Stimulated activated CD4-positive, alpha-beta T cell treated with anti-CD3 and anti-CD28 coated beads, Interleukin-2, amount 100 ng/mL, for 48 hours (primary cell): ENCODE measurements around the gene GPR183.

Experiments
- DNase-seq, 2 donors: peaks; one replicate each; pipeline ENCODE4 v3.0.0-alpha.2; 2020

GPR183 gene

DNA sequence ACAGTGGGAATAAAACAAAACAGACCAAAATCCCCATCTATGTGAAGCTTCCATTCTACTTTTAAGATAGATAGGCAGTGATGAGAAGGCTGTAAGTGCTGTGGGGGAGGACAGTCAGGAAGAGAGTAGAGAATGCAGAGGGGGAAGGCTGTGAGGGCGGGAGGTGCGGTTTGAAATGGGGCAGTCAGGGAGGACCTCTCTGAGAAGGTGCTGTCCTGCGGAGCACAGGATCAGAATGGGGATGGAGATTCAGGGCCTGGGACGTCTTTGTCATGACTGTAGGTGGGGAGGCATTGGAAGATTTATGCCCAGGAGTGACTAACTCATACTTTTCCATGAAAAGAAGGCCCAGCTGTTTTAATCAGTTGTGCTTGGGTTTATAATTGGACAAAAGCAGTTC is 3.9 kb upstream of the GPR183 start:
- no peak for DNase-seq

DNA sequence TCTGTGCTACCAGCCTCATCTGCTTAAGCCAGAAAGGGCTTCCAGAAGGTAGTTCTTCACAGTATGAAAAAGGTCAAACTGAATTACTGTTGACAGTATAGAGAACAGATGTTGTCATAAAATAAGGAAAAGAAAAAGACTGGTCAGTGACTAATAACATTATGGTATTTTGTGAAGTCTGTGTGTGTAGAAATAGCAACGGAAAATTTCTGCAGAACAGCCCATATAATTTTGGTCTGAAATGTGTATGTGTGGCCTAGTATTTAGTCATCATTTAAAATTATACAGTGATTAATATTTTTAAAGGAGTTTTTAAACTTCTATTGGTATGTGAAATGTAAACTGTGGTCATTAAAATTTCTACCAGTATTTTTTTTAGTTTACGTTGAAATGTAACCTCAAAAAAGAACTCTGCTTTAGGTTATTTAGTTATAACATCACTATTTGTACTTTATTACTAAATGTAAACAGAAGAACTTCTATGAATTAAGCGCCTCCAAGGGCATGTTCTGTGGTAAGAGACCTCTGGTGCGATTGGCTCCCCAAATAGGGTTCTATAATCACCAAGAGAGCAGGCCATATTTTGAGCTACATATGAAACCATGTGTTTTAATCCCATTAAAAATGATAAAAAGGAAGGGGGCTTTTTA is 3.3 kb upstream of the GPR183 start:
- no peak for DNase-seq

DNA sequence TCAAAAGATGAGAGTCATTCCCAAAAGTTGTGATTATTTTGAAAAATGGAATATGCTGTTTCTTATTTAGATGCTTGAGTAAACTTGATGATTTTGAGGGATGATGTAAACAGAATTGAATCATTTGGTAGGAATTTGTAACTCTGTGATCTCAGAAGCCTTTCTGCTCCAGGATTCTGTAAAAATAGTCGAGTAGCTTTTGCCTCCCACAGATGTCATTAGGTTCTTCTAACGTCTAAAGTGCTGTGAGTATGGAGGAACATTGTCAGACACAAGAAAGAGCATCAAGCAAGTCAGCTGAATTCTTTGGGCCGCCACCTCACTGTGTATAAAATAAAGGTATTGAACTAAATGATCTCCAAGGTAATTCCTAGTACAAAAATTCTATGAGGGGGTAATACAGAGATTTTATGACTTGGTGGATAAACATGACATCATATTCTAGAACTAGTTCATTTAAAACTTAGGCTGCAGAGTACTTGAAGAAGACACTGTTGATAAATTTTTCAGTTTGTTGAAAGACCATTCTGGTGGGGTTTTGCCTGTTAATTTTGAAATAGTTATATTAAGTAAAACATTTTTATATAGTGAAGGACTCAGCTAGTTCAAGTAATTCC is 1.4 kb upstream of the GPR183 start:
- DNase-seq: no peak

DNA sequence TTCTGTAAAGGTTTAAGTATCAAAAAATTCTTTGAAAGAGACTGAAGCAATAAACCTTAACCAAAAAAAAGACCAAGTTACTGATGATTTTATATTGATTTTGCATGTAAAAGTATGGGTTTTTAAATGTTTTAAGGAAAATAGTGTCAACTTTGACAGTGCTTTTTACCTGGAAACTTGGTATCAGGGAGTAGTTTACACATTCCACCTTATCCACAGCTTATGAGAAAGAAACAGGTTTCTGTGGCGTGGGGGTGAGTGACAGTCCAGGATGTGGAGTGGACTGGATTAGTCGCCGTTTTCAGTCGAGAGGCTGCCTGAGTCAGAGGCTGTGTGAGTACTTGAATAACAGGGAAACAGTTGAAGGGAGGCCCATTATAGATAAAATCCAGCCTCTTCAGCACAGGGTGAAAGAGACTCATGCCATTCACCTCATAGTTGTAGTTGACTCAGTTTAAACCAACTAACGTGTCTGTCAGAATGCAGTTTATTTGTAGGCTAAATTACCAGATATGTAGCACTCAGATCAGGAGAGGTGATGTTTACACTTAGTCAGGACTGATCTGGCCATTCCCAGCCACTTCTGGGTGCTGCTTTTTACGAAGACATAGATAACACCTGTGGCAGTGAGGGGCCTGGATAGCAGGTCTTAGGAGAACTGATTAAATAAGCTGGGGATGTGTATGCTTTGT is 595 bp upstream of the GPR183 start:
- DNase-seq: peak; percentile 60 to 71

DNA sequence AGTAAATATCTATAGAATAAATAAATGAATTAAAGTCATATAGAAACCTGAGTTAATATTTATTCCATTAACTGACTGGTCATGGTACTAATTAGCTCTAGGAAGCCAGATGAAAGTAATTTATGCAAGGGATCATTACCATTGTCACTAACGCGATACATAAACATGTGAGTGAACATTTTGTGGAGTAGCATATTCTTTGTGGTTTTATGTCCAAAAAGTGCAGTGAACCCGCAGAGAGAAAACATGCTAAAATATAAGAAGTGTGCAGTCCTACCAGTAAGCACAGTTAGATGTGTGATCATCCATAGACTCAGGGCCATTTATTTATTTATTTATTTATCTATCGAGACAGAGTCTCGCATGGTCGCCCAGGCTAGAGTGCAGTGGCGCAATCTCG is 1.6 kb downstream of the GPR183 start:
- no peak for DNase-seq

DNA sequence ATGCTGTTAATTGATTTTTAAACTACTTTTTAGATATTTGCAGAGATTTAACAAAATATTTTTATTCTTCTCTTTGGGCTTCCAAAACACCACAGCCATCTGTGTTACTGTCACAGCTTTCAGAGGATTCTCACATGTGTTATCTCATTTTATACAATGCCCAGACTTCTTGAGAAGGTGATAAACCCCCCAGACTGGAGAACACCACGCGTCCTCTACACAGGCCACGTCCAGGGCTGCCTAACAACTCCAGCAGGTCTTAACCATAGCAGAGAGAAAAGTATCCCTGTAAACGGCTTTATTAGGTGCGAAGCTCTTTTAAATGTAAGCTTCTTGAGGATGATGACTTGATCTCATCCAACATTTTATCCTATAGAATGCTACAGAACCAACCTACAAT is 2.0 kb downstream of the GPR183 start:
- DNase-seq: no peak

DNA sequence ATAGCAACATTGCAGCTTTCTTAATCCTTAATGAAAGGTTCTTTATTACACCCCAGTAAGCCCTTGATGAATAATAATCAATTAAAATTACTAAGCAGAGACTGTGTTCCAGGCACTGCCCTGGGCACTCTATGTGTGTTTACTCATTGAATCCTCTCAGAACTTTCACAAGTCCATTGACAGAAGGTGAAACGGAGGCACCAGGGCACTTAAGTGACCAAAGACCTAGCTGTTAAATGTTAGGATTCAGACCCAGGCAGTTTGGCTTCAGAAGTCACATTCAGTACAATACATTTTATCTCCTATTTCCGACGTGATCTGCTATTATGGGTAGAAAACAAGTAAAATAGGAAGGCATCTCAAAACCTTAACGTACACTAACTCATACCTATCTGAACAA is 2.7 kb downstream of the GPR183 start:
- DNase-seq: no peak

DNA sequence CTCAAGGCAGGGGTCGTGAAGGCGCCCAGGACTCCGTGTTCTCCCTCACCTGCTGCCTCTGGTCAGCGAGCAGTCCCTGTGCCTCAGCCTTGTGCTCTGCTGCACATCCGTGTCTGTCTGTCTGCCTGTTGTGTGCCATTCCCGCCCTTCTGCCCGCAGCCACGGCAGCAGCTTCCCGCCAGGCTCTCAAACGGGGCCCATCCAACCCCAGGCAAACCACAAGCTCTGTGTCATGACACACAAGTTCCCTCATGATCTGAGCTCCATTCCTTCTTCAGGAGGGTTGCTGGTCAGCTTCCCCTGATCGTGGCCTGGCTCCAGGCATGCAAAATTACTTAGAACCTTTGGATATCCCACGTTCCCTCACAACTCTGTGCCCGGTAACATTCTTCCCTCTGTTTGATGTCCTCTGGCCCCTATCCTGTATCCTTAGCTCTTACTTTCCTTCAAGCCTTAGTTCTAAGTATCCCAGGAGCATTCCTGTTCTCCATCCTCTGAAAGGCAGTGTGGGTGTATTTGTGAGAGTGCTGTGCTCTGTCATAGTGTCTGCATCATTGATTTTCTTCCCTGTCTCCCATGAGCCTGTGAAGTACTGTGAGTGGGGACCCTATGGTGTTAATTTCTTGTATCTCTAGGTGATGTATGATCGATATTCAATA is 3.2 kb downstream of the GPR183 start:
- no peak for DNase-seq

DNA sequence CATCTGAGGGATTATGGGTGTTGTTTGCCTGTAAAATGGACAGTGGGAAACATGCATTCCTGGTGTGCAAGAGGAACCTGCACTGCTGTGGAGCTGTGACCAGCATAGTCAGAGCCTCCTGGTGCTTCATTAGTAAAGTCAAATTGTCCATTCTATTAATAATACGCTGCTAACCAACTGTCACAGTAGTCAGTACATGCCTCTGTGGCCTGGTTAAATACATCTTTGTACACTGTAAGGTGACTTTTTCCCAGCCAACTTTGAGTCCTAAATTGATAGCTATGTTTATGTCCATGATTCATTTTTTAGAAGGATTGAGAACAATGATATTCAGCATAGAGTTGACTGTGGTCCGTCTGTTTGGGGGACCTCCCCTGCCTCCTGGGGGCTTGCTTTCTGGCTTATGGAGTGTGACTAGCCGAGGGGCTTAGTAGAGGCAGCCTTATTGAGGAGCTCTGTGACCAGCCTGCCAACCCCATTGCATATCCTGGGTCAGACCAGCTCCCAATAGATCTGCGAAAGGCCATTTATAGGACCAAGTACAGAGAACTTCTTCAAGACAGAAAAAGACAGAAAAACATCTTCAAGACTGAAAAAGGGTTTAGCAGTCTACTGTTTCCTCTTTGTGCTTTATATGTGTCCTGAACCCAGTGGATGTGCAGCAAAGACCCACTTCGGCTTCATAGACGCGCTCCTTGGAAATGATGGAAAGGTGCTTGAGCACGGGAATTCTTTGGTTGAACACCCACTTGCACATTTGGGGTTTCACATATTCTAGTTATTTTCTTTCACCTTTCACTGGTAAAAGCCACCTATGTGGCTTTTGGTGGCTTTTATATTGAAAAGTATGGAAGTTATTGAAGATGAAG is 4.3 kb downstream of the GPR183 start:
- DNase-seq: no peak

DNA sequence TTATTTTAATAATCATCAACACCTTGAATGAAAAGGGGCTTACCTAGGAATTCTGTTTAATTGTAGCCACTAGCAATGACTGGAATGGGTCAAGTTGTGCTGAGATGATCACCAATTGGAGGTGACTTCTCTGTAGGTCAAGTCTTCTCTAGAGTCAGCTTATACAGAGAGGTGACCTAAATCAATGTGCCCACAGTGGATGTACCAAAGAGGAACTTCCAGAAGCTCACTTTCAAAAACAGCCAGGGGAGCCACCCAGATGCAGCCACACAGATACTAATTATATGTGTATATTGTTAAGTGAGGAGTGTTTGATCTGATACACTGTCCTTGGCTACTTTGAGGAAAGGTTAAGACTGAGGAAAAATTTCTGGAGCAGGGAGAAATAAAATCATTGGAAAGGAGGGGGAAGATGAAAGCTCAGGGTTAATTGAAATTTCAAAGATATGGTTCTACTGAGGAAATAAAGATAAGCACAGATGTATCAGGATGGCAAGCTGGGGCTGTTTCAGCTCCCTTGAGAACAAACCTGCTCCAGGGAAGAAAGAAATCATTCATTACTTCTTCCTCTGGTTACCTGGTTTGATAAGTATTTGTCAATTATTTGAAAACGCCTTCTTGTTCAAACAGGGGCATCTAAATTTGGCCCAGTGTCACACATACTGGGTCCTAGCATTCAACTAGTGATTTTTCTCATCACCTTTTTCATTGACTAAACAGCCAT is 5.1 kb downstream of the GPR183 start:
- DNase-seq: no peak

DNA sequence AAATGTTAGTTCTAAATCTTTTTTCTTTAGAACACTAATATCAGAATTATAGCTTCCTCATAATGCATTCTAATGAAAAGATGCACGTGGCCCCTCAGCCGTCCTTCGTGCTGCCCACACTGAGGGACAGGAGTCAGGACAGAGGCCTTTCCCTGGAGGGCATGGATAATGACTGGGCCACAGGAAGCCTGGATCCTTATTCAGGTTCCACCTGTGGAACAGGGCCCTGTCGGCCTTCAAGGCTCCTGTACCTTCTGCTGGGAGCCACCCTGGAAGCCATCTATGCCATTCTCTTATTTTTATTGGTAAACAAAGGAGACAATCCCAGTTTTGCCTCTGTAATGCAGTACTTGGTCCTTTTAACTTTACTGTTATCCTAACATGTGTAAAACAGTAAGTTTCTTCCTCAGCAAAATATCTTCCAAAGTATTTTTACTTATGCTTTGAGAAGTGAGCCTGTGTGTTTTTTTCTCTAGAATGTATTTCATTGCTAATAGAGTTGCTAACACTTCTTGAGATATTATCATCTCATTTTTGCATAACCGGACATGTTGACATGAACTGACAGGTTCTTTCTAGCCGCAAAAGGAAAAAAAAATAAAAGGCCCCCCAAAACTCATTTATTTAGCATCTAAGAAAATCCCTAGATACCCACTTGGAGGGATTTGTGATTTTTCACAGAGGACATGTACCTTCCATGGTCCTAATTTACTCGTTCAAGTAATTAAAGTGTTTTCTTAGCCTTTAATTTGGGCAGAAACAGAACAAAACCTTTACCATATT is 6.0 kb downstream of the GPR183 start:
- DNase-seq: no peak

DNA sequence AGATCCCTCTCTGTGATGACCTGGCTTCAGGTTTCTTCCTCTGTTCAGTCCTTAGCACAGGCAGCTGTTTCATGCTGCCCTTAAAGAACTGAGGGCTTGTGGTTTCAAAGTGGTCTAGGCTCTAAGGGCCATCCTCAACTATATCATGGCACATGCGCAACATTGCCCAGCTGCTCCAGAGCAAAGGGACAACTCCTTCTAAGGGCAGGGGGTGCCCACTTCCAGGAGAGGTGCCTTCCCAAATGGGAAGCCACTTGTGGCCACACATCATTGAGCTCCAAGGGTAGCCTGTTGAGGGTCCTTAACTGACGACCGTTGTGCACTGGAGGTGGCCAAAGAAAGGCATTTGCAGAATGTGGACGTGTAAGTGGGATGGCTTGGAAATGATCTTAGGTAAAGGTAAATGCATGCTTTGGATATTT is 7.3 kb downstream of the GPR183 start:
- DNase-seq: no peak

DNA sequence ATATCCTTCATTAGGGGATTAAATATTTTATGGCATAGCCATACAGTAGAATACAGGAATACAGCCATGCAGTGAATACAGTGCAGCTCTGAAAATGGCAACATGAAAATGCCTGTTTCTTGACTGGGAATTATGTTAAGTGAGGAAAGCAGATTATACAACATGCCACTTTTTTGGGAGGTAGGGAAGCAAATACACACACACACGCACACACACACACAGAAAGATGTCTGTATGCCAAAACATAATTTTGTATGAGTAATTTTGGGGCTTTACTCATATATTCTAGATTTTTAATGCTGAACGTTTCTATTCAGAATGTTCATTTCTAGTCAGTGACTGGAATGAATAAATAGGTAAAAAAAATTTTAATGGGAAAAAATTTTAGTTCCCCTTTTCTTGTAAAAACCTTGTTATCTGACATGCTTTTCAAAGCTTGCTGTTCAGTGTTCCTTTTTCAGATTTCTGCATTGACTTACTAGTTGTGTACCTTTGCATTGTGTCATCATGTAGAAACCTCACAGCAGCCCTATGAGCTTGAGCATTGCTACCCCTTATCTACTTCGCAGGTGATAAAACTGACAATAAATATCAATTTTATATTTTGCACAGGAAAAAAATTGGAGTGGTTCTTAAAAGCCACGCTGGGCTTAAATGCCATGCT is 7.8 kb downstream of the GPR183 start:
- no peak for DNase-seq

DNA sequence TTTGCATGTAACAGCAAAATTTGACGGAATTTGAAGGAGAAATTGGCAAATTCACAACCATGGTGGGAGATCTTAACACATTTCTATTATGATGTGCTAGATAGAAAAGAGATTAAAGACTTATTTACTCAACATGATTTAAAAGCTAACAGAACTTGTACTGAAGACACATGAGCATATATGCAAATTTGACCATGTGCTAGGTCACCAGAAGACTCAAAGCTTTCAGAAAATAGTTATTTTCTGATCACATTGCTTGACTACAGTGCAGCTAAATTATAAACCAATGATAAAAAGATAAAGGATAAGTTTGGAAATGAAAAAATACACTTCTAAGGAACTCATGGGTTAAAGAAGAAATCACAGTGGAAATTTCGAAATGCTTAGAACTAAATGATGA is 9.1 kb downstream of the GPR183 start:
- DNase-seq: no peak

DNA sequence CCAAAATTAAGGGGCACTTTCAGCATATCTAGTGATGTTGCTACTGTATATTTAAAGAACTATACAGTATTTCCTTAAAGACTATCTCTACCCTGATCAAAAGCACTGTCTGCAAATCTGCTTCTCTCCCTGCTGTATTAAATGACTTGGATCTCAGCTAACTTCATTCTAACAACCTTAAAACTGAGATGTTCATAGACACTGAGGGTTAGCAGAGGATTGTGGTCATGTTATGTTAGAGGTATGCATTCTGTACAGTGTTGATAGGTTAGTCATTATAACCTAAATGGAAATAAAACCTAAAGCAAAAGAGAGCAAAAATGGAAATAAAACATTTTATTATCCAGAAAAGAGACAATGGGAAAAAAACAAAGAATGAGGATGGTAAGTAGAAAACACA is 9.9 kb downstream of the GPR183 start:
- no peak for DNase-seq

DNA sequence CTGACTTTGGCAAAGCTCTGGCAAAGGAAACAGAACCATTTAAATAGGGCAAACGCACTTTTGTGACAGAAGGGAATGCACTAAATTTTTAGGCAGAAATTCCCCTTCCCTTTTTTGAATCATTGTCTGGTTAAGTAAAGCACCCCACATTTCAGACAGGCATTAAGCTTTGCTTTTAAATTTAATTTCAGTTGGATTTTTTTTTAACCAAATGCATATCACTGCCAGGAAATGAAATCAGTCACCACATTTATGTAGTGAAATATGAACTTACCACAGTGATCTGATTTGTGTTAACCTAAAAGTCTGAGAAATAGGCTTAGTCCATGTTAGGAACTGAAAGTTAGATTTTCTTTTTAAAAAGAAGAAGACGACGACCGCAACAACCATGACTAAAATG is 10.8 kb downstream of the GPR183 start:
- no peak for DNase-seq

DNA sequence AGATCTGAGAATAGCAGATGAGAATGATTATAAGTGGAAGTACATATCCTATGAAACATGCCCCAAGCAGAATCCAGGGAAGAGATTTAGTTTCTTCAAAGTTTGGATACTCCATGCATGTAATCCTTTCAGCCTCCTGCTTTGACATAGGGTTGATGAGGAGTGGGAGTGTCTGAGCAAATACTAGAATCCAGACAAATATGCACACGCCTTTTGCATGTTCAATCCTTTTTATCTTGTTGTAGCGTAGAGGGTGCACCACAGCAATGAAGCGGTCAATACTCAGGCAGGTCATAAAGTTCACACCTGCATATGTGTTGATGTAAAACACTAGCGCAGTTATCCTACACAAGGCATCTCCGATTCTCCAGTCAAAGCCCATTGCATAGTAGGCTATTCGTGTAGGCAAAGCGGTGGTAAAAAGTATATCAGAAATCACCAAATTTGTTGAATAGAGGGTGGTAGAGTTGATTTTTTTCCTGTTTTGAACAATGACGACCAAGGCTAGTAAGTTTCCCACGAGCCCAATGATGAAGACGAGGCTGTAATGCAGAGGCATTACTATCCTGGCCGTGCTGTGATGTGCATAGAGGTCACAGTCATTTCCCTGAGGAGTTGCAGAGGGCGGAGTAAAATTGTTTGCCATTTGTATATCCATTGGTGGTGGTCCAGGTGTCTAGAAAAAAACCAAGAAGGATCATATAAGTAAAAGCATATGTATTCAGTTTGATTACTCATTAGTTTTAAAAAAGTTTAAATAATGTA is 11.5 kb downstream of the GPR183 start:
- no peak for DNase-seq

DNA sequence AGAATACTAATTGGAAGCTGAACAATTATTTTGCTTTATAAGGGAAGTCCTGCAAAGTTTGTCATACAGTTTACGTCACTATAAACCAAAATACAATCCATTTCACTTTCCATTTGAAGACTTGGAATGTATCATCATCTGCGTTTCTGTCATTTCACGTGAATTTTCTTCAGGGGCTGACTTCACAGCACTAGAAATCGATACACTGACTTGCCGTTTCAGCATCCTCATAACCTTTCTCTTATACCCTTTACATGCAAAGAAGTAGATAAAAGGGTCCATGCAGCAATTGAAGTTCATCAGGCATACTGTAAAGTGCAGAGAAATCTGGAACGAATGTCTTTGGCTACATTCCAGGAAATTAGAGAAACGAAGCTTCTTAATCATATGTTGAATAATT is 12.2 kb downstream of the GPR183 start:
- no peak for DNase-seq

DNA sequence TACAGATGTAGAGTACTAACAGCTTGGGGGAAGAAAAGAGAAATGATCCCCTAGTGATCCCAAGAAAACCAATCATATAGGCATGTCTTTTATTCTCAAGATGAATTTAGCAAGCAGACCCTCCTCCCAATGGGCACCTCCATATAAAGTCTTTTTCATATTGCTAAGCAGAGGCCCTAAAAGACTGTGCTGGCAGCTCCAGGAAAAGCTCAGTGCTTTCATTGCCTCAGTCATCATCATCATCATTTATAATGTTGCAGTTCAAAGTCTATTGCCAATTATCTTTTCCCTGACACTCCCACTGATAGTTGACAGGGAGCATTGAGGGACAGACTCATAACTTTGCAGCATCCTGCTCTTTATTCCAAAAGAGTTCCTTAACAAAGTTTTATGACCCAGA is 13.0 kb downstream of the GPR183 start:
- no peak for DNase-seq

DNA sequence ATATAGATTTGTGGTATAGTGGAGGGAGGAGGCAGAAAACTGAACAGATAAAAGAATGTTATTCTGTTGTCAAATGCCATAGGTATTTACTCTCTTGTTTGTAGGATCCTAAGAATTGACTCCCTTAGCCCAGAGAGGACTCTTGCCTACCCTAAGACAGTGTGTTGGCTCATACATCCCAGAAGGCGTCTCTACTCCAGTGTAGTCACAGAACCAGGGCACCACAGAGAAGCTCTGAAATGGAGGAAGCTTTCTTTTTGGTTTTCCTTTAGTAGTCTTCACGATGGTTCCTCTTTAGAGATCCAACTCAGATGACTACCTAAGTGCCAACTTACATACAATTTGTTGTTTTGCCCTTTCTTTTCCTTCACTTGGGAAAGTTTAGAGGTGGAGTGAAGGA is 14.0 kb downstream of the GPR183 start:
- DNase-seq: no peak
